OCI-LY7 (cell line): ENCODE data around the gene FLVCR2. TPM values are rescaled to one million over a fixed set of nuclear protein-coding genes. Genes with fewer than 3 reads are reported as not detected.

Source experiments
- BruUV-seq: library from RNA; stranded (reverse); fragments of 400-500 nt; replicated peaks from 2 replicates; lab custom pipeline; 2021; lab: Mats Ljungman, UMichigan
- CTCF ChIA-PET: fragments of 300-600 bp; sonication (Branson Sonifier 250); formaldehyde crosslinking; loops from one replicate; lab custom pipeline; 2022; ENCODE audit warnings: antibody characterized with exemption; ENCODE audit not compliant: unreplicated experiment; lab: Charles Lee
- POLR2A ChIA-PET: fragments of 300-600 bp; sonication (Branson Sonifier 250); formaldehyde crosslinking; loops from one replicate; lab custom pipeline; 2022; ENCODE audit warnings: antibody characterized with exemption; lab: Charles Lee
- DNase-seq: peaks from one replicate; pipeline ENCODE4 v3.0.0-alpha.2; 2015; ENCODE audit warnings: low spot score
- H2AFZ ChIP-seq: fragments of 200-600 bp; sonication (generic), shearing (Covaris generic); 2 replicates; pipeline ENCODE4 v1.6.1; 2014; ENCODE audit warnings: mild to moderate bottlenecking, antibody characterized with exemption, low read length, moderate library complexity
- H3K27ac ChIP-seq: fragments of 200-600 bp; sonication (generic); 2 replicates; pipeline ENCODE4 v1.5.1; 2014; ENCODE audit warnings: mixed run types, low read depth, mild to moderate bottlenecking, moderate library complexity, low read length, inconsistent platforms; ENCODE audit not compliant: poor library complexity, severe bottlenecking
- H3K36me3 ChIP-seq: fragments of 200-600 bp; sonication (generic); 2 replicates; pipeline ENCODE4 v1.6.1; 2014; ENCODE audit warnings: mild to moderate bottlenecking, antibody characterized with exemption, low read length, moderate library complexity, mixed read lengths; ENCODE audit not compliant: insufficient read depth
- H3K4me1 ChIP-seq: fragments of 200-600 bp; sonication (generic); 2 replicates; pipeline ENCODE4 v1.5.1; 2014; ENCODE audit warnings: mild to moderate bottlenecking, low read length; ENCODE audit not compliant: insufficient read depth, poor library complexity, severe bottlenecking
- H3K4me2 ChIP-seq: fragments of 200-600 bp; sonication (generic); 2 replicates; pipeline ENCODE4 v1.6.1; 2014; ENCODE audit warnings: mild to moderate bottlenecking, low read length
- H3K4me3 ChIP-seq: fragments of 200-600 bp; sonication (generic); 2 replicates; pipeline ENCODE4 v1.5.1; 2014; ENCODE audit warnings: mild to moderate bottlenecking, low read depth, low read length; ENCODE audit not compliant: poor library complexity, severe bottlenecking
- H3K79me2 ChIP-seq: fragments of 200-600 bp; sonication (generic); 2 replicates; pipeline ENCODE4 v1.6.1; 2016; ENCODE audit warnings: low read depth, mild to moderate bottlenecking, low read length, moderate library complexity, mixed read lengths; ENCODE audit not compliant: insufficient read depth
- H3K9me2 ChIP-seq: fragments of 200-600 bp; sonication (generic); 2 replicates; pipeline ENCODE4 v1.6.1; 2016; ENCODE audit warnings: mild to moderate bottlenecking, low read length, mixed read lengths; ENCODE audit not compliant: insufficient read depth
- H3K9me3 ChIP-seq: fragments of 200-600 bp; sonication (generic); 2 replicates; pipeline ENCODE4 v1.6.1; 2014; ENCODE audit warnings: mild to moderate bottlenecking, mixed run types, low read length, mixed read lengths
- H4K20me1 ChIP-seq: fragments of 200-600 bp; sonication (generic); 2 replicates; pipeline ENCODE4 v1.6.1; 2014; ENCODE audit warnings: mild to moderate bottlenecking, antibody characterized with exemption, low read length, moderate library complexity, mixed read lengths; ENCODE audit not compliant: insufficient read depth
- EZH2phosphoT487 ChIP-seq: fragments of 200-600 bp; sonication (generic); IDR thresholded peaks from 2 replicates; pipeline ENCODE4 v1.6.1; 2018; ENCODE audit warnings: low read depth, borderline replicate concordance, mild to moderate bottlenecking, mixed run types, antibody characterized with exemption, low read length, moderate library complexity, mixed read lengths
- intact Hi-C: fragments of 100-400 bp; cut with micrococcal nuclease; formaldehyde crosslinking; loops from one replicate; pipeline ENCODE4 v1.10.0; 2022; ENCODE audit not compliant: unreplicated experiment
- total RNA-seq, 2 experiments: library from RNA; depleted of rRNA in 1 of 2; stranded (reverse); fragments of >200 nt in 1 of 2; shearing (Covaris generic) in 1 of 2; gene quantifications; 2 replicates each; pipeline ENCODE4 v1.2.3, GENCODE V29; 2014 to 2022
- TF ChIP-seq, protein P1 (sequence below): fragments of 200-600 bp; sonication (generic); conservative IDR thresholded peaks from 2 replicates; pipeline ENCODE4 v1.5.1; 2014; ENCODE audit warnings: mild to moderate bottlenecking, antibody characterized with exemption, low read length, moderate library complexity, mixed read lengths

The FLVCR2 gene
- total RNA-seq, 2 experiments from 2014 or later: not detected

DNA sequence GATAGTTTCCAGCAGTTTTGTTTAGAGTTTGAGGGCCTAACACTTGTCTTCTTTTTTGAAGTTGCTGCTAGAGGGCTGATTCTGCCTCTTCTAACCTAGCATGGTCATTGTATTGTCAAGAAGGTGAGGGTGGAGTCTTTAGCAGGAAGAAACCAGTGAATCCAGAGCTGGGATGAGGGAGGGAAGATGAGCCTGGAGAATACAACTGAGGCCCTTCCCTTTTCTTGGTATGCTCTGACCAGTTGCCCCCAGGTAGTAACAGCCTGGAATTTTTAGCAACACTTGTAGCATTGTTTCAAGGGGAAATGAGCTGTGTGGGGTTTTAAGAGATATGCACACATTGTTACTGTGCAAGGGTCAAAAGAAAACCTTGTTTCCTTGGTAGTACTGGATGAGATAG, 9.0 kb downstream of the FLVCR2 start:
- ChIA-PET CTCF (no interaction called here), POLR2A (interaction anchor here (1.0 kb wide), 1 partner anchor 69 kb away, joined by 4 read pairs; no protein-coding TSS in a partner anchor)
- H4K20me1 ChIP-seq: no peaks in the 10 kb centered on the region

DNA sequence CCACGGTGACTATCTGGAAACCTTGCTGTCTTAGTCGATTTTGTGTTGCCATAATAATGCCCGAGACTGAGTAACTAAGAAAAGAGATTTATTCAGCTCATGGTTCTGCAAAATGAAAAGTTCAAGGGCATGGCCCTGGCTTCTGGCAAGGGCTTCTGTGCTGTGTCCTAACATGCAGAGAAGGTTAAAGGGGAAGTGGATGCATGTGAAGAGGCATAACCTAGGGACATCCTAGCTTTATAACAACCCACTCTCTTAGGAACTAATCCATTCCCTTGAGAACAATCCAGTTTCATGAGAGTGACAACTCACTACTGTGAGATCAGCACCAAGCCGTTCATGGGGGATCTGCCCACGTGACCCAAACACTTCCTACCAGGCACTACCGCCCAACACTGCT, 11.5 kb downstream of the FLVCR2 start:
- H3K79me2 ChIP-seq: no peaks in the 10 kb centered on the region
- H3K4me3 ChIP-seq: no peak overlapping the region
- ChIA-PET POLR2A (no interaction called here), CTCF (no interaction called here)
- no peak overlapping the region for H3K27ac ChIP-seq
- intact Hi-C loops: no loop called here
- BruUV-seq: no TSS peak
- no peaks in the 10 kb centered on the region for H4K20me1 ChIP-seq
- TF ChIP-seq EZH2phosphoT487: no peak
- TF ChIP-seq, protein P1, sequence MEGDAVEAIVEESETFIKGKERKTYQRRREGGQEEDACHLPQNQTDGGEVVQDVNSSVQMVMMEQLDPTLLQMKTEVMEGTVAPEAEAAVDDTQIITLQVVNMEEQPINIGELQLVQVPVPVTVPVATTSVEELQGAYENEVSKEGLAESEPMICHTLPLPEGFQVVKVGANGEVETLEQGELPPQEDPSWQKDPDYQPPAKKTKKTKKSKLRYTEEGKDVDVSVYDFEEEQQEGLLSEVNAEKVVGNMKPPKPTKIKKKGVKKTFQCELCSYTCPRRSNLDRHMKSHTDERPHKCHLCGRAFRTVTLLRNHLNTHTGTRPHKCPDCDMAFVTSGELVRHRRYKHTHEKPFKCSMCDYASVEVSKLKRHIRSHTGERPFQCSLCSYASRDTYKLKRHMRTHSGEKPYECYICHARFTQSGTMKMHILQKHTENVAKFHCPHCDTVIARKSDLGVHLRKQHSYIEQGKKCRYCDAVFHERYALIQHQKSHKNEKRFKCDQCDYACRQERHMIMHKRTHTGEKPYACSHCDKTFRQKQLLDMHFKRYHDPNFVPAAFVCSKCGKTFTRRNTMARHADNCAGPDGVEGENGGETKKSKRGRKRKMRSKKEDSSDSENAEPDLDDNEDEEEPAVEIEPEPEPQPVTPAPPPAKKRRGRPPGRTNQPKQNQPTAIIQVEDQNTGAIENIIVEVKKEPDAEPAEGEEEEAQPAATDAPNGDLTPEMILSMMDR: no peak
- H3K9me2 ChIP-seq: no peaks in the 10 kb centered on the region; the same call in 1 of the 2 replicates
- no peaks in the 10 kb centered on the region for H3K9me3 ChIP-seq
- H3K36me3 ChIP-seq: no peaks in the 10 kb centered on the region
- no peak overlapping the region for H3K4me2 ChIP-seq
- no peak for DNase-seq
- no peaks in the 10 kb centered on the region for H3K4me1 ChIP-seq
- H2AFZ ChIP-seq: no peak overlapping the region

More for the DNA sequence above, 9.0 kb downstream of the FLVCR2 start:
- H2AFZ ChIP-seq: no peak overlapping the region
- no TSS peak for BruUV-seq
- no peaks in the 10 kb centered on the region for H3K79me2 ChIP-seq
- no peaks in the 10 kb centered on the region for H3K4me1 ChIP-seq
- H3K9me3 ChIP-seq: no peaks in the 10 kb centered on the region
- no peaks in the 10 kb centered on the region for H3K9me2 ChIP-seq
- H3K27ac ChIP-seq: no peak overlapping the region
- H3K36me3 ChIP-seq: no peaks in the 10 kb centered on the region
- no peak for DNase-seq
- H3K4me3 ChIP-seq: no peak overlapping the region
- TF ChIP-seq, protein P1: no peak
- no peak for TF ChIP-seq EZH2phosphoT487
- intact Hi-C loops: no loop called here
- H3K4me2 ChIP-seq: no peak overlapping the region

DNA sequence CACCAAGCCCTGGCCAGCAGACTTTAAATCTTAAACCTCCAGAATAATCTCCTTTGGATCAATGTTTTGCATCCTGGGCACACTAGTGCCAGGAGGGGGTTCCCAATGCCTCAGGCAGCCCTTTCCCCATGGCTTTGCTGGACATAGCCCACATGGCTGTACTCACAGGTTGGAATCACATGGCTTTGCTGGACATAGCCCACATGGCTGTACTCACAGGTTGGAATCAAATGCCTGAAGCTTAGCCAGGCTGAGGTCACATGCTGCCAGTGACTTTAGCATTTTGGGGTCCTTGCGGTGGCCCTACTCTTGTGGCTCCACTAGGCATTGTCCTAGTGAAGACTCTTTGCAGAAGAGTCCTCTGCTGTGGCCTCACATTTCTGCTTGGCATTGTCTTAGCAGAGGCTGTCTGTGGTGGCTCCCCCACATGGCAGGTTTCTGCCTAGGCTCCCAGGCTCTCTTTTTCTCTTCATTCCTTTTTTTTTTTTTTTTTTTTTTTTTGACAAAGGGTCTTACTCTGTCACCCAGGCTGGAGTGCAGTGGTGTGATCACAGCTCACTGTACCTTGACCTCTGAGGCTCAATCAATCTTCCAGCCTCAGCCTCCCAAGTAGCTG, 13.0 kb downstream of the FLVCR2 start:
- Histone ChIP-seq H3K9me2 (no peaks in the 10 kb centered on the region; the same call in 1 of the 2 replicates), H3K4me3 (no peak overlapping the region), H3K9me3 (no peaks in the 10 kb centered on the region), H2AFZ (no peak overlapping the region), H4K20me1 (no peaks in the 10 kb centered on the region), H3K27ac (no peak overlapping the region), H3K36me3 (no peaks in the 10 kb centered on the region), H3K4me1 (no peaks in the 10 kb centered on the region), H3K79me2 (no peaks in the 10 kb centered on the region), H3K4me2 (no peak overlapping the region)
- ChIA-PET CTCF (no interaction called here), POLR2A (no interaction called here)
- intact Hi-C loops: no loop called here
- TF ChIP-seq, protein P1: no peak
- TF ChIP-seq EZH2phosphoT487: no peak
- no peak for DNase-seq
- BruUV-seq: no TSS peak
